Measurements from ENCODE around the gene FAM240A. TPM values are rescaled to one million over a fixed set of nuclear protein-coding genes. Genes with fewer than 3 reads are reported as not detected.

FAM240A gene
- total and polyA plus RNA-seq, 10 of the 15 experiments (the other 5 are each of a cell fraction or from before 2014, with no cell fraction given): not detected

DNA sequence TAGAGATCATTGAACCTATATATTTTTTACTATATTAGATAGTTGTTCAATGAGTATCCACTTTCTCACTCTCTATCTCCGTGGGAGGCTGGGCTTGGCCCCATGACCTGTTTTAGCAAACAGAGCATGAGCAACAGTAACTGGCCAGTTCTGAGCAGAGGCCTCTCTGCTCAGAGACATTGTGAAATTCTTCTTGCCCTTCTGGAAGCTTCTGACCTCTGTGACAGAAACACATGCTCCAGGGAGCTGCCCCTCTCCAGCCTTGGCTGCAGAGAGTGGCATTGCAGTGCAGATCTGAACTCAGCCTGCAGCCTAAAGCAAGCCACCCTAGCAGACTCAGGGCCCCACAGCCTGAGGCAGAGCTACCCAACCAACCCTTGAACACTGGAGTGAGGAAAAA, 20.5 kb downstream of the FAM240A start:
- ATAC-seq (no peak), DNase-seq (ENCODE audit: low read depth, low spot score) (no peak), FAIRE-seq (no peak)
- Histone ChIP-seq H3K4me2 (ENCODE audit: control insufficient read depth, insufficient read depth) (no peak overlapping the region), H2AFZ (ENCODE audit: control insufficient read depth, low read depth, low read length) (no peak overlapping the region), H3K9ac (ENCODE audit: control insufficient read depth, insufficient read depth, low read length) (no peak overlapping the region), H3K4me3 (no peak overlapping the region), H4K20me1 (ENCODE audit: control insufficient read depth, insufficient read depth) (no peaks in the 10 kb centered on the region), H3K79me2 (ENCODE audit: control insufficient read depth, insufficient read depth, low read length) (no peaks in the 10 kb centered on the region), H3K36me3 (ENCODE audit: control insufficient read depth in 2 of 2, insufficient read depth in 2 of 2, low read length in 1 of 2) (no peaks in the 10 kb centered on the region), H3K4me1 (ENCODE audit: control insufficient read depth, insufficient read depth, low read length) (peaks cover 3% of the 10 kb centered on the region; the same call in 1 of the 2 replicates), H3K27ac (ENCODE audit: control insufficient read depth, insufficient read depth) (no peak overlapping the region), H3K9me3 (replicated peaks; ENCODE audit: control insufficient read depth, insufficient read depth, low read length) (no peaks in the 10 kb centered on the region), H3K27me3 (replicated peaks in 1 of 2; ENCODE audit: control insufficient read depth in 2 of 2, insufficient read depth in 2 of 2, low read length in 1 of 2) (0 out of 4 replicates have a peak, but pooled peaks cover 0 to 2% of the 10 kb centered on the region in 2 experiments)
- POLR2A ChIA-PET: no interaction called here
- TF ChIP-seq SRF (IDR thresholded peaks at IDR 0.05; ENCODE audit: low read depth in 2 of 2, low read length in 2 of 2): no peak
- TF ChIP-seq MAX (IDR thresholded peaks at IDR 0.05; ENCODE audit: low read depth, low read length): no peak
- no peak for TF ChIP-seq NFXL1 (IDR thresholded peaks at IDR 0.05; ENCODE audit: borderline replicate concordance)
- in situ Hi-C loops (cut with MboI): no loop called here
- SMC1A ChIA-PET (ENCODE audit: uncharacterized antibody, unreplicated experiment): interaction anchor here (5.8 kb wide), 1 partner anchor 144 kb away, joined by 68 read pairs; no protein-coding TSS in a partner anchor
- intact Hi-C loops (cut with micrococcal nuclease; ENCODE audit: unreplicated experiment): no loop called here
- CTCF ChIA-PET: interaction anchor here (10.4 kb wide), 1 partner anchor 145 kb away, joined by 207 read pairs; no protein-coding TSS in a partner anchor
- RAD21 ChIA-PET (ENCODE audit: unreplicated experiment): interaction anchor here (1.6 kb wide), 1 partner anchor 144 kb away, joined by 10 read pairs; no protein-coding TSS in a partner anchor
- no TSS peak for BruUV-seq (replicated peaks)
- 44% methylated on average over 1 of the region's 1 CpG for WGBS (ENCODE audit: insufficient coverage, insufficient replicate concordance, low lambda C conversion rate, missing lambda C conversion rate)

DNA sequence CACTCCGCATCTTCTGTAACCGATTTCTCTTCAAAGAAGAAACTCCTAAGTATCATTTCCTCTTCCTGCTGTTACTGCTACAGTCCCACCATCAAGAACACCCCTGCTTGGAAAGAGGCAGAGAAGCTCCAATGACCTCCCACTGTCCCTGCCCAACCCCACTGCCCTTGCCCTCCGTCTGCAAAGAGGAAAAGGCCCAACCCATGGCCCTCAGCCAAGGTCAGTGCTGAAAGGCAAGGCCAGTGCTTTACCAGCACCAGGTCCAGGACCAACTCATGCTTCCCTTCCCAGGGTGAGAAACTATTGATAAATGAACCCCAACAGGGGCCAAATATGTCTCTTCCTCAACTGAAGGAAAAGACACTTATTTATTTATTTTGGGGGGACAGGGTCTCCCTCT, 22.5 kb downstream of the FAM240A start:
- no peaks in the 10 kb centered on the region; the same call in 2 of the 3 replicates for H3K9me3 ChIP-seq (replicated peaks; ENCODE audit: control insufficient read depth, insufficient read depth, low read length)
- intact Hi-C loops (cut with micrococcal nuclease; ENCODE audit: unreplicated experiment) (no loop called here), in situ Hi-C loops (cut with MboI) (no loop called here)
- H3K27me3 ChIP-seq (replicated peaks in 1 of 2; ENCODE audit: control insufficient read depth in 2 of 2, insufficient read depth in 2 of 2, low read length in 1 of 2): 0 out of 4 replicates have a peak, but pooled peaks cover 0 to 2% of the 10 kb centered on the region in 2 experiments
- no peaks in the 10 kb centered on the region for H3K4me1 ChIP-seq (ENCODE audit: control insufficient read depth, insufficient read depth, low read length)
- ATAC-seq (no peak), DNase-seq (ENCODE audit: low read depth, low spot score) (no peak), FAIRE-seq (no peak)
- ChIA-PET POLR2A (no interaction called here), CTCF (interaction anchor here (2.3 kb wide), 1 partner anchor 146 kb away, joined by 10 read pairs; no protein-coding TSS in a partner anchor), SMC1A (ENCODE audit: uncharacterized antibody, unreplicated experiment) (no interaction called here), RAD21 (ENCODE audit: unreplicated experiment) (no interaction called here)
- WGBS (ENCODE audit: insufficient coverage, insufficient replicate concordance, low lambda C conversion rate, missing lambda C conversion rate): 3% methylated on average over 3 of the region's 3 CpGs
- H3K4me3 ChIP-seq: no peak overlapping the region
- H2AFZ ChIP-seq (ENCODE audit: control insufficient read depth, low read depth, low read length): no peak overlapping the region
- no peaks in the 10 kb centered on the region for H3K36me3 ChIP-seq (ENCODE audit: control insufficient read depth in 2 of 2, insufficient read depth in 2 of 2, low read length in 1 of 2)
- no peak overlapping the region for H3K4me2 ChIP-seq (ENCODE audit: control insufficient read depth, insufficient read depth)
- TF ChIP-seq KAT2A (conservative IDR thresholded peaks at IDR 0.05; ENCODE audit: control insufficient read depth, low read depth, low read length): no peak
- no peak for TF ChIP-seq ETV6 (conservative IDR thresholded peaks at IDR 0.05 in 1 of 2, IDR thresholded peaks at IDR 0.05 in 1 of 2; ENCODE audit: borderline replicate concordance in 1 of 2, low read depth in 1 of 2)
- no peak for TF ChIP-seq RCOR1 (conservative IDR thresholded peaks at IDR 0.05; ENCODE audit: low read depth, low read length)
- H4K20me1 ChIP-seq (ENCODE audit: control insufficient read depth, insufficient read depth): no peaks in the 10 kb centered on the region
- H3K27ac ChIP-seq (ENCODE audit: control insufficient read depth, insufficient read depth): no peak overlapping the region
- BruUV-seq (replicated peaks): no TSS peak
- no peaks in the 10 kb centered on the region for H3K79me2 ChIP-seq (ENCODE audit: control insufficient read depth, insufficient read depth, low read length)
- H3K9ac ChIP-seq (ENCODE audit: control insufficient read depth, insufficient read depth, low read length): no peak overlapping the region

Data from GM12878 (cell line).